Stimulated activated CD4-positive, alpha-beta T cell treated with anti-CD3 and anti-CD28 coated beads, Interleukin-1b, Interleukin-23, amount 100 ng/mL, for 24 hours (primary cell): ENCODE measurements around the gene FUNDC2.

ENCODE experiments used
- DNase-seq, 4 experiments: peaks; one replicate each; pipeline ENCODE4 v3.0.0-alpha.2; 2020; ENCODE audit warnings: low read depth in 4 of 4, low spot score in 1 of 4

FUNDC2 gene

GRCh38 chrX:155023907-155024833 is 2.5 kb upstream of the FUNDC2 start:
- DNase-seq: no peak

GRCh38 chrX:155026420-155026726 is 271 bp upstream of the FUNDC2 start:
- no peak for DNase-seq

- DNase-seq: no peak
Observed at GRCh38 chrX:155027509-155028066, 944 bp downstream of the FUNDC2 start.

- no peak for DNase-seq
Observed at GRCh38 chrX:155028129-155028528, 1.5 kb downstream of the FUNDC2 start.

GRCh38 chrX:155028877-155029291 is 2.2 kb downstream of the FUNDC2 start:
- no peak for DNase-seq

- DNase-seq: no peak
Observed at GRCh38 chrX:155031657-155032056, 5.0 kb downstream of the FUNDC2 start.

GRCh38 chrX:155035688-155036087 is 9.0 kb downstream of the FUNDC2 start:
- no peak for DNase-seq

- no peak for DNase-seq
Observed at GRCh38 chrX:155046129-155046810, 19.6 kb downstream of the FUNDC2 start.

- DNase-seq: no peak
Observed at GRCh38 chrX:155046811-155047528, 20.3 kb downstream of the FUNDC2 start.

- DNase-seq: no peak
Observed at GRCh38 chrX:155048977-155049619, 22.5 kb downstream of the FUNDC2 start.

GRCh38 chrX:155052738-155053498 is 26.3 kb downstream of the FUNDC2 start:
- DNase-seq: no peak

- DNase-seq: no peak
Observed at GRCh38 chrX:155053656-155054055, 27.0 kb downstream of the FUNDC2 start.

GRCh38 chrX:155054255-155054654 is 27.6 kb downstream of the FUNDC2 start:
- no peak for DNase-seq

GRCh38 chrX:155055494-155055893 is 28.9 kb downstream of the FUNDC2 start:
- DNase-seq: no peak

- no peak for DNase-seq
Observed at GRCh38 chrX:155056471-155056870, 29.8 kb downstream of the FUNDC2 start.

- peak in 3 of 4 experiments; percentile 10 to 21 (median 10) for DNase-seq
Observed at GRCh38 chrX:155056877-155057792, 30.5 kb downstream of the FUNDC2 start.

- DNase-seq: no peak
Observed at GRCh38 chrX:155061760-155062159, 35.1 kb downstream of the FUNDC2 start.

GRCh38 chrX:155065035-155065734 is 38.5 kb downstream of the FUNDC2 start:
- no peak for DNase-seq

- DNase-seq: no peak
Observed at GRCh38 chrX:155068165-155068564, 41.5 kb downstream of the FUNDC2 start.
